HCEC 1CT (cell line): Measurements from ENCODE around the gene NSMCE3.
A peak's percentile ranks its signal among the peaks of the same experiment; 100 is the strongest.
"Not testable (repeated sequence)": the region's sequence is repeated elsewhere in the genome, so short reads cannot be mapped to it uniquely, and the experiment has no call there.

Experiments
- DNase-seq: peaks from one replicate; pipeline ENCODE4 v3.0.0-alpha.2; 2017

Gene NSMCE3

DNA sequence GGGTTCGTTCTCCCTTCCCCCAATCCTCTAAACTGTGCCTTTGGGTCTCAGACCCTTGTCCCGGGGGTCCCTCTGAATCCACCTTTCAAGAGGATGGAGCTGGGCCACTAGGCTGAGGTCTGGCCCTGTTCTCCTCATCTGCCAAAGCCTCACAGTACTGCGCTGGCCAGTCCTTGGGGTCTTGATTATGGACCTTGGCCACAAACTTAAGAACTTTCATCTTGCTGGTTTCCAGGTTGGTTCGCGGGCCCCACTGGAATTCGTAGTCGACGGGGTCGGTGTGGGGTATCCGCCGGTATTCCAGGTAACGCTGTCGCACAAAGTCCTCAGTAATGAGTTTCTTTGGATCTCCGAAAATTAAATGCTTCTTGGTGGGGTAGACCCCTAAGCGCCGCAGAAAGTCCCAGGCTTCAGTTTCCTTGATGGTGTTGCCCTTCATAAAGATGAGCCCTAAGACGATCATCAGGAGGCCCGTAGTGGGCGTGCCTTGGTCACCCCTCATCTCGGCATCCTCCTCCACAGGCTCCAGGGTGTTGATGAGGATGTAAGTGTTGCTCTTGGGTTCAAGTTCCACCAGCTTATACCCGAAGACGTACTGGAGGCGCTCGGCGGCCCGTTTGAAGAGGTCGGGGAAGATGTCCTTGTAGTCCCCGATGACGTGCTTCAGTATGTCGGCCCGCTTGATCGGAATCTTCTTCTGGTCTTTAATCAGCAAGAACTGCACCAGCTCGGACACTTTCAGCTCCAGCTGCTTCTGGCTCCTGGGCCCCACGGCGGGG, 727 bp downstream of the NSMCE3 start:
- peak; percentile 42 for DNase-seq

DNA sequence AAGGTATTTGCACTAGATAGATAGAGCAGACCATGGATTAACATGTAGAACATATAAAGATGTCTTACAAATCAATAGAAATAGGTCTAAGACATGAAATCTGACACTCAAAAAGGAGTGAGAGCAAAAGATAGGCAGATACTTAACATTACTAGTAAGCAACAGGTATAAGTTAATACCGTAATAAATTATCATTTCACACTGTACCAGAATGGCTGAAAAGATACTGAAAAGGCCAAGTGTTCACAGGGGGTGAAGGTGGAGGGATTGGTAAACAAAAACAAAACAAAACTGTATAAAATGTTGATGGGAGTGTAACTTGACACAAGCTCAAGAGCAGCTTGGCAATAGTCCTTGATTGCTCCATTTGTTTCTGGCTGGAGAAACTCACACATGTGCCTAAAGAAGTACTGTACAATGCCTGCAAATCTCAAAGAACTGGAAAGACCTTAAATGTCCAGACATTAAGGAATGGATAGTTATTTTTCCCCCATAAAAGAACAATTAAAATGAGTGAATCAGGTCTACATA, 3.5 kb downstream of the NSMCE3 start:
- no peak for DNase-seq

DNA sequence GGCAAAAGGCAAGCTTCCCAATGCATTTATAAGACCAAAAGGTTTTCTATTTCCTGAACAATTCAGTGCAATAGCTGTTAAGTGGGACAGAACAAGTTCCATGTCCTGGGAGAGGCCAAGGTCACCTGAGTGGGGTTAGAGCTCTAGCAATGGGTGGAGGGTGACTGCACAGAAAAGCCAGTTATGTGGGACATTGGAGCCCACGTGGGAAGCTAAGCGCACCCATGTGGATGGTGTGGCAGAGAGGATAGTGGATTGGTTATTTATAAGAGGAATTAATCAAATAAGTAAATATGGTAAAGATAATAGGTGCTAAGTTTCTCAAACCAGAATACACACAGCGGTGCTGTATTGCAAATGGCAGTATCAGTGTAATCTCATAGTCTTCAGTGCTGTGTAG, 6.3 kb downstream of the NSMCE3 start:
- no peak for DNase-seq

GRCh38 chr15:29262738-29263137, 6.9 kb downstream of the NSMCE3 start:
- no peak for DNase-seq

- DNase-seq: no peak
Observed at GRCh38 chr15:29260896-29261295, 8.7 kb downstream of the NSMCE3 start.

DNA sequence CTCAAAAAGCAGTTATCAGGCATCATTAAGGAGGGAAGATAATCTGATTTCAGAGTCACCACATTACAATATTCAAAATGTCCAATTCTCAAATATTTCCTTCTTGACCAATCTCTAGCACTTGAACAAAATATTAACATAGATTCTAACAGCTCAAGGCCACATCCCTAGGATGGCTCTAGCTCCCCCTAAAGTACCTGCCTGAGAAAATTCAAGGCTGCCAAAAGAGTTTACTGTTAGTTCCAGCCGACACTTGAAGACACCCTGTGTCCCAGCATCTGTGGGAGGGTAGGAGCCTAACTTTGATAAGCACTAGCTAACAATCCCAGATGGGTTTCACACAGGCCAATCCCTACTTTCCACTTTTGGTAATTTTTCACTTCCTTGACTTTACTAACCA, 10.4 kb downstream of the NSMCE3 start:
- DNase-seq: peak; percentile 11

DNA sequence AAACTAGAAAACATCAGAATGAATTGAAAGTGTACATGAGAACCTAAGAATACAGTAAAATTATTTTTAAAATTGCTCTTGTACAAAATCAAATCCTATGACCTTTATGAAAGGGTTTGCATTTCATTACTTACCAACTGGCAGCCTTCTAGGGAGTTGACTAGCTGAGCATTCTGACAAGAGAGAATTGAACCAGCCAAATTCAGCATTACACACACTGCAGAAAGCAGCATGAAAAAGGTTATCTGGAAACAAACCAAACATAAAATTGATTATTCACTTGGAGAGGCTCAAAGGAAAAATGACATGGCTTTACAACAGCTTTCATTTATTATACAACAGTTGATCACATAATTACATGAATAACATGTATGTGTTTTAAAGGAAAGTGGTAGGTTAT, 17.4 kb downstream of the NSMCE3 start:
- no peak for DNase-seq

- DNase-seq: no peak
Observed at GRCh38 chr15:29244544-29244943, 25.1 kb downstream of the NSMCE3 start.

DNA sequence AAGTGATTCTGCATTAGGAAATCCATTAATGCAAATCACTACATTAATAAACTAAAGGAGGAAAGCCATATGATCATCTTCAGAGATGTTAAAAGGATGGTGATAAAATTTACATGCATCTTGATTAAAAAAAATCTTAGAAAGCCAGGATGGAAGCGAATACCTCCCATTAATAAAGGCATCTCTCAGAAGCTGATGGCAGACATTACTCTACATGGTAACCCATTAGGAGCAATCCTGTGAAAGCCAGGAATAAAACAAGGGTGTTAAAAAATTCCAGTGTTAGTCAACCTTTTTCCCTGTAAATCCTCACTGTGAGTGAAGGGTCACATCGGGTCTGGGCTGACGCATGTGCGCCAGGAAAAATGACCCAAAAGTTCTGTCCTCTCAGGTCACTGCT, 25.5 kb downstream of the NSMCE3 start:
- DNase-seq: no peak

- DNase-seq: peak; percentile 34
Observed at GRCh38 chr15:29242456-29243242, 27.0 kb downstream of the NSMCE3 start.

- DNase-seq: no peak
Observed at GRCh38 chr15:29241207-29241606, 28.4 kb downstream of the NSMCE3 start.

DNA sequence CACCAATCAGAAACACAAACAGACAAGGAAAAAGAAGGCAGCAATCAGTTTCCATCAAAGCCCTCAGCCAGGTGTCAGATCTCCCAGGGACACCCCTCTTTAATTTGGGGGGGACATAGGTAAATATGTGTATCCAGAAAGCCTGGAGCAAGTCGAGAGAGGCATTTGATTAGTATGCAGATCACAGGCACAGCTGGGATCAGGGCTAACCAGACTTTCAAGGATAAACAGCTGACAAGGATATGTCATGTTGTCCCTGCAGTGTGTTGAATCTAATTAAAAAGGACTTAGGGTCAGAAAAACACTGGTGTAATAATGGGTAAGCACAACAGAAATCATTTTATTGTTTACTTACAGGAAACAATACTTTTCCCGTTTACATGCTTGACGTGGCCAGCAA, 30.2 kb downstream of the NSMCE3 start:
- DNase-seq: no peak

GRCh38 chr15:29233566-29233965, 36.1 kb downstream of the NSMCE3 start:
- peak; percentile 52 for DNase-seq

DNA sequence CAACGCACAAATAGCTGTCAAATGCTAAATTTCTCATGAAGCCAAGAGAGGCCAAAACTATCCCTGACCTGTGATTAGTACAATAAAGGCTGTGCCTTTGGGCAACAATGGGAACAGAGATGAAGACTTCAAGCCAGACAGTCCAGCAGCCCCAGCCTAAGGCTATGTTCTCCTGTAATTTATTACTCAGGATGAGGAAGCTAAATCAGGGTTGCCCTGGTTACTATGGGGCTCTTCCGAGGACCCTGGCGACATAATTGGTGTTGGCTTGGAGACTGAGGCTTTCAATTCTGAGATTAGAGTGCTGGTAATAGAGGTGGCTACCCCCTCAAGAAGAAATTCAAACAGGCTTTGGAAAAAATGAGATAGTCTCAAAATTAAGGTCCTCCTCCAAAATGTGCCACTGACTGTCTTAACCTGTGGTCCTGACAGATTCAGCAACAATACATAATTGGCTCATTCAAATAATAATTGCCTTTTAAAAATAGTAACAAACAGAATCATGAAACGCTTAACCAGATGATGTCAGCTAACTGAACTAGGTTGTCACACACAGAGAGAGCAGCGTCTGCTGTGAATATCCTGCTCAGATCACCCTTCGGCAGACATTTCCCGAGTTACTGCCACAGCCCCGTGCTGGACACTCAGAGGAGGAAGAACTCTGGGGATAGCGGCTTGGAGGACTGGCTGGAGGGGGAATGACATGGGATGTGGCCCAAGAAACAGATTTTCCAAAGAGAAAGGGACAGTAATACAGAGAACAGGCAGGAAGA, 43.0 kb downstream of the NSMCE3 start:
- no peak for DNase-seq

GRCh38 chr15:29225534-29226234, 43.9 kb downstream of the NSMCE3 start:
- DNase-seq: peak; percentile 39

DNA sequence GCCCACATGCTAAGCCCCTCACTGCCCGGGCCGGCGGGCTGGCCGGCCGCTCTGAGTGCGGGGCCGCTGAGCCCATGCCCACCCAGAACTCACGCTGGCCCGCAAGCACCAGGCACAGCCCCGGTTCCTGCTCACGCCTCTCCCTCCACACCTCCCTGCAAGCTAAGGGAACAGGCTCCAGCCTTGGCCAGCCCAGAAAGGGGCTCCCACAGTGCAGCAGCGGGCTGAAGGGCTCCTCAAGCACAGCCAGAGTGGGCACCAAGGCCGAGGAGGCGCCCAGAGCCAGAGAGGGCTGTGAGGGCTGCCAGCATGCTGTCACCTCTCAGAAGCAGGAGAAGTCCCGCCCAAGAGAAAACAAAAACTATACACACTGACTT, 44.6 kb downstream of the NSMCE3 start:
- not testable (repeated sequence) for DNase-seq

DNA sequence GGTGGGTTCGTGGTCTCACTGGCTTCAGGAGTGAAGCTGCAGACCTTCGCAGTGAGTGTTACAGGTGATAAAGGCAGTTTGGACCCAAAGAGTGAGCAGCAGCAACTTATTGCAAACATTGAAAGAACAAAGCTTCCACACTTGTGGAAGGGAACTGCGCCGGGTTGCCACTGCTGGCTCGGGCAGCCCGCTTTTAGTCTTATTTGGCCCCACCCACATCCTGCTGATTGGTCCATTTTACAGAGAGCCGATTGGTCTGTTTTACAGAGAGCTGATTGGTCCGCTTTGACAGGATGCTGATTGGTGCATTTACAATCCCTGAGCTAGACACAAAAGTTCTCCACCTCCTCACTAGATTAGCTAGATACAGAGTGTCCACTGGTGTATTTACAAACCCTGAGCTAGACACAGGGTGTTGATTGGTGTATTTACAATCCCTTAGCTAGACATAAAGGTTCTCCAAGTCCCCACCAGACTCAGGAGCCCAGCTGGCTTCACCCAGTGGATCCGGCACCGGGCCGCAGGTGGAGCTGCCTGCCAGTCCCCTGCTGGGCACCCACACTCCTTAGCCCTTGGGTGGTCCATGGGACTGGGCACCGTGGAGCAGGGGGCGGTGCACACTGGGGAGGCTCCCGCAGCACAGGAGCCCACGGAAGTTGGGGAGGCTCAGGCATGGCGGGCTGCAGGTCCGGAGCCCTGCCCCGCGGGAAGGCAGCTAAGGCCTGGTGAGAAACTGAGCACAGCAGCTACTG, 45.2 kb downstream of the NSMCE3 start:
- not testable (repeated sequence) for DNase-seq

GRCh38 chr15:29223640-29224039, 46.0 kb downstream of the NSMCE3 start:
- DNase-seq: no peak

DNA sequence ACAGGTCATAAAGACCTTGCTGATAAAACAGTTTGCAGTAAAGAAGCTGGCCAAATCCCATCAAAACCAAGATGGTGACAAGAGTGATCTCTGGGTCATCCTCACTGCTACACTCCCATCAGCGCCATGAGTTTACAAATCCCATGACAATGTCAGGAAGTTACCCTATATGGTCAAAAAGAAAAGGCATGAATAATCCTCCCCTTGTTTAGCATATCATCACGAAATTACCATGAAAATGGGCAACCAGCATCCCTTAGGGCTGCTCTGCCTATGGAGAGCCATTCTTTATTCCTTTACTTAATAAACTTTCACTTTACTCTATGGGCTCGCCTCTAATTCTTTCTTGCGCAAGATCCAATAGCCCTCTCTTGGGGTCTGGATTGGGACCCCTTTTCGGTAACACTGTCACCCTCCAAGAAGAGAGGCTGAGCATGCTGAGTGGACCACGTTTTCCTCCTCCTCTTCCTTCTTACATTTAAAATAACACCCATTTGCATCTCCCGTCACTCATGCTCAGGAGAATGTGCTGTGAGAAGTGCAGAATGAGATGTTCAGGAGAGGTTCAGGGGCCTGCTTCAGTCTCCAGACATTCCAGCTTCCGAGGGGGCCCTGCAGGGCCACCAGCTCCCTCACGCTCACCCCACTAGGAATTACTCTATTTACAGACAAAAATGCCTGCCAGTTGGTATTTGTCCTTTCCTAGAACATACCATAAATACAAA, 47.3 kb downstream of the NSMCE3 start:
- DNase-seq: no peak

DNA sequence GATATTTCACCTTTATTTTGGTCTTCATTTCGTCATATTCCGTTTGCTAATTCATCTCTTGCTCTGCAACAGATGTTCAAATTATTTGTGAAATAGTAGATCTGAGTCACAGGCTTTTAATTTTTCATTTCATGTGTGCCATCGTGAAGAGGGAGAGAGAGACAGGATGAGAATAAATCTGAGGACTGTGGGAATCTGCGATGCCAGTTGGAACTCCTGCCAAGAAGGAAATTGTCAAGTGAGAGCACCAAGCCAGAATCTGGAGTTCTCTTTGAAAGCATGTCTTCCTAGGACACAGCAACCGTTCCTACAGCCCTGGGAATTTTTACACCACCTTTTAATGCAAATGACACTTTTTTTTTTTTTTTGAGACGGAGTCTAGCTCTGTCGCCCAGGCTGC, 48.8 kb downstream of the NSMCE3 start:
- peak; percentile 17 for DNase-seq

- no peak for DNase-seq
Observed at GRCh38 chr15:29216955-29217354, 52.7 kb downstream of the NSMCE3 start.
